CD4-positive, alpha-beta T cell treated with Interleukin-15 for 4 hours (primary cell): Measurements from ENCODE around the gene TMEM245.
A peak's percentile ranks its signal among the peaks of the same experiment; 100 is the strongest.

Source experiments
- DNase-seq: peaks from one replicate; pipeline ENCODE4 v3.0.0-alpha.2; 2020; ENCODE audit warnings: low spot score

TMEM245 gene

DNA sequence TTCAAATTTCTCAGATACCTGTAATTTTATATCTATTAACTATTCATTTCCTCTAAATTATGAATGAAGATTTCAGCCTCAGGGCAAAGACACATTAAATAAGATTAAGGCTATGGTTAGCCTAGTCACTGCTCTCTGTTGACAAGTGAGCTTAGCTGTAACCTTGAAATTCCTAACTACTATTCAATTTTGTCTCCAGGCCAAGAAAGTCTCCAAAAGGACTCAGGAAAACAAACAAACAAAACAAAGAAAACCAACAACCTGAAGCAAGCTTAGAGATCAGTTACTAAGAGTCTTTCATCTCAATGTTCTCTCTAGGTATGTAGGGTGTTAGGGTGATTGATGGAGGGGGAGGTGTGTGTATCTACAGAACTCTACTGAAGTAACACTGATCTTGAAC is 96.9 kb downstream of the TMEM245 start:
- DNase-seq: no peak

DNA sequence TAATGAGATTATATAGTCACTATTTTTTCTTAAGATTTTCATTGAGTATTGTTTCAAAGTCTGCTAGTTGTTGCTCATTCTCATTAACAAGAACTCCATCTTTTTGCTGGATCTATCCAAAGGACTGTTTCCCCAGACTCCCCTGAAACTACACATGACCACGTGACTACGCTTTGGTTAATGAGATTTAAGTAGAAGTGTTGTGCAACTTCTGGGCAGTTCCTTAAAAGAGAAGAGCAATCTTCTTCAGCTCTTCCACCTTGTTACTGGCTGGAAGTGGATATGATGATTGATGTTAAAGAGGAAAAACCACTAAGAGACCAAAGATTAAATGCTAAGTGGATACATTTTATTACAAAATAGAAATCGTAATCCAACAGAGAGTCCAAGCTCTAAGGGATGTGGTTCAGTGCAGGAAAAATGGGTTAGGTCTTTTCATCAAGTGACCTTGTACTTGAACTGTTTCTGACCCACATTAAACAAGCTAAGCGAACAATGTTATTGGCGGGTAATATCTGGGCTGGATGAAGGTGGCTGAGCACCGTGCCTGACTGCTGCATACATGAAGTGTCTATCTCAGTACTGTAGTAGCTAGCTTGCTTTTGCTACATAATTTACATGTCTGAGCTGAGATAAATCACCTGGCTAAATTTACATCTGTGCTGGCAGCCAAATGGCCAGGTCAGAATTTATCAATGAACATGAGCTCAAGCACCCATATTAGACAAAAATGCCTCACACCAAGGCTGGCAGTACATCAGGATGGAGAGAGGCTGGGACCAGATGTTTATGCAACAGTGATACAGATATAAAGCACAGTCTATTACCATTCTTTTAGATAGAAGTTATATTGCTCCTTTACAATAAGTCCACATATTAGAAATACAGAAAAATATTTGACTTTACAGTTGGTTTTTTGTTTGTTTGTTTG is 98.9 kb downstream of the TMEM245 start:
- no peak for DNase-seq

DNA sequence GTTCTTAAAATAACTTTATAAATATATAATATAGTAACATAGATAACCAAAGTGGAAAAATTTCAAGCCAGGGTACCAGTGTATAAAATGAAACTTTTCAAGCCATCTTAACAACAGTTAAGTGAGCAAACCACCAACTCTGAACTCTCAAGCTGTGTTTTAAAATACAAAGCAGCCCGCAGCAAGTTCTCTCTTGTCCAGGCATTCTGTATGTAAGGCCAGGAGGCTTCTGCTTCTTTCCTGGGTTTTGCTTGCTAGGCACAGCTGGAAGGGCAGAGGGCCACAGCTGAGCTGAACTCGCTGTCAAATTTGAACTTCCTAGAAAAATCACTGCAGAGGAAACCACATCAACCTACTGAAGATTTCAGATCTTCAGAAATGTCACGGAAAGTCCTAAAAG is 99.6 kb downstream of the TMEM245 start:
- no peak for DNase-seq

DNA sequence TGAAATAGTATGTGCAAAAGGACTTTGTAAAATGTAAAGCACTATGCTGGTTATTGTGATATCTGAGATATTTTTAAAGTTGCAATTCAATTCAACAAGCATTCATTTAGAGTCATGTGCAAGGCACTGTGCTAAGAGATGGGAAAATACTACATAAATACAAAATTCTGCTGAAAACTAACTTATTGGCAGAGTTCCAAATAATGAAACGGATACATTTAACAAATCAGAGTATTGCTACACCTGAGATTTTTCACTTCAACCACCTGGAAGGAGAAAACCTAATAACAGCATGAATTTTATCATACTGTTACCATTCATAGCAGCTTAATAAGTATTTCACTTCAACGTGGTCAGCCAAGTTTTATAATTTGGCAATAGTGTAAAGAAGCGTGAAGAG is 100.3 kb downstream of the TMEM245 start:
- no peak for DNase-seq

DNA sequence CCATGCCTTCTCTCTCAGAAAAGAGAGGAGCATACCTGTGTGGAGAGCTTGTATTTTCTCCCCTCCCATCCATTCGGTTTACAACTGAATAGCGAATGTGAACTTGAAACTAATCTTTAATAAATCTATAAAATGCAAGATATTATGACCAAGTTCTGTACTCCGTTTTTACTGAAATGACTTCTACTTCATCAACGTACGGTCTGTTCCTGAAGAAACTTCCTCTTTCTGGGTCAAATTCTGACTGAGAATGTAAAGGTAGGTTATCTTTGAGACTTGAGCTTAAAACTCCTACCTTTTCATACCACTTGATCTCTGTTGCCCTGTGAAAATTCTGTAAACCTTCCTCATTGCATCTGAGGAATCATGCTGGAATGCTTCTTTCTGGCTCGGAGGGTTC is 102.3 kb downstream of the TMEM245 start:
- DNase-seq: no peak

DNA sequence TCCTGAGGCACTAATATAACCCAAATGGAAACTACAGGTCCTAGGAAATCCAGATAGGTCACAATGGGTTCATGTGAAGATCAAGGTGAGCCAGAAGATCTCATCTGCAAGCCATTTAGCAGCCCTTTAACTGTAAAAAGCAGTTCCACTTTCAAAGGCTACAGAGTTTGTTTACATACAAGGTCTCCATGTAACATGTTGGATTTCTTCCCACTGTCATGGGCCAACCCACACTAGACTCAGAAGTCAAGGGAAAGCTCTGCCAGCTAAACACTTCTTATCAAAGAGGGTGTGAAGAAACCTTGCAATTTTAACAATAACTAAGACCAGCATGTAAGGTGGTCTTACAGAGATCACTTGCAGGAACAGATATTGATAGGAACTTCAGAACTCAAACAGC is 102.7 kb downstream of the TMEM245 start:
- DNase-seq: no peak

DNA sequence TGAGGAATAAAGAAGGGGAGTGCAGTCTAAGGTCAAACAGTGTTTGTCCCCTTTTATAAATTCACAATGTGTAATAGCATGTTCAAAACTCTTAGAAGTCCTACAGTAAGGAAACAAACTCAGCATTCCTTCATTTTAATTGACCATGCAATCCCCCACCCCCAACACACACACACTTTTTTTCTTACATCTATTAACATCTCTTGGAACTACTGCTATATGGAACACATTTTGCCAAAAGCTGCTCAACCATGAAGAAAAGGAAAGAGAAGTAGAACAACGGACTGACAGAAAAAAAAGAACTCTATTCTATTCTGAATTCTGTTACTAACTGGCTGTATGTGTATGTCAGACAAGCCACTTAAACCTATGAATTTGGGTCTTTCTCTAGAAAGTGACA is 103.6 kb downstream of the TMEM245 start:
- no peak for DNase-seq

DNA sequence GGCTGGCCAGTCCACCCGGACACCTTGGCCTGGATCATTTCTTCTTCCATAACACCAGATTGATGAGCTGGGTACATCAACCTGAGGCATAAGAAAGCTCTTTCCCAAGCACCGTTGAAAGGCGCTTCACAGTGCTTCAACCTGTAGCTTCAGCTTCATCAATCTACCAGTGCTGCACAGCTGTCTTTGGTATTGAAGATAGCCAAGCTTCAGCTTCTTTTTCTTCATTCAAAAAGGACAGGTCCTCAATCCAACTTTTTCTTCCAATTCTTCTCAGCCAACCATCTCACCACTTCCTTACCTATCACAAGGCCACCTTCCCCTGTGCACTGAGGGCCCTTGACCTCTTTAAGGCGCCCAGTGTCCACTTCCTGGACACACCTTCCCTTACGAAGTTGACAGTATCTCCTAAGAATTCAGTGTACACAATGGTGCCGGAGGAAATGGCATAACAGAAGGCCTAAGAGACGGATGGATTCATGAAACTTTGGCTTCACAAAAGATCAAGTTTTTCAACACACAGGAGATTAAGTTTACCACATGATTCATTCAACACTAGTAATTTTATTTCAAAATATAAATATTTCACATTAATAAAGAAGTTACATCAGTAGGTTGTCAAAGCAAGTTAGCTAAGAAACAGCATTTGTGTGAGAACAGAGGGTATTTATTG is 105.0 kb downstream of the TMEM245 start:
- no peak for DNase-seq

DNA sequence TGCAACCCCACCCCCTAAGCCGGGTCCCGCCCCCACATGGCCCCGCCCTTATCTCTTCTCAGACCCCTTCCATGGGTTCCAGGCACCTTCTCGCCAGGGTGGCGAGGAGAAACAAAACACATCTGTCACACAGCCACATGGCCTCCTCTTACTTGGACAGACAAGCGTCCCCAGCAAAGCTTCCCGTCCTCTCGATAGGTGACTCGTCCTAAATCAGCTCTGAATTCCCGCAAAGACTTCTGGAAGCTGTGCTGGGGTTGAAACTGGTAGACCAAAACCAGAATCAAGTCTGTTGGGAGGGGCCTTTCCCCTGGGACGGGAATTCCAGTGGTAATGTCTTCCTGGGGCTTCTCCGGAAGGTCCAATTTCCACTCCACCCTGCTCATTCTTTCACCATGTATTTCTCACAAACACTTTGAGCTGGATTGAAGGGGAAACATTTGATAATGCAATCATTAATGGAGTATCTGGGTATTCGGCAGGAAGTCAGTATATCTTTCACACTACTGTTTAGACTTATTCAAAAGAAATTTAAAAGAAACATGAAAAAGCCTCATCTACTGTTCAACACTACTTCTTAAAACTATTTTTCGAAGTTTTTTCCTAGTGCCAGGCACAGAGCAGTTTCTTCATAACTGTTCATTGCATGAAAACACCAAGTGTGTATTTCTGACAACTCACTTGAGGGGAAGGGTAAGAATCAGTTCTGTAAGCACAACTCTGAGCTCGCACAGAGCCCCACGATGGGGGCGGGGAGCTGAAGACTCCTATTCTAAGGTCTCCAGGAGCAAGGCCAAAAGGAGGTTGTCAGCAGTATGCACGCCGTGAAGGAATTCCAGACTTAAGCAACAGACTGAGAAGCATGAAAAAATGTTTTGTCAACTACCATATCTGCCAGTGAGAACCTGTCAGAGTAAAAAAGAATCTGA is 105.8 kb downstream of the TMEM245 start:
- no peak for DNase-seq

DNA sequence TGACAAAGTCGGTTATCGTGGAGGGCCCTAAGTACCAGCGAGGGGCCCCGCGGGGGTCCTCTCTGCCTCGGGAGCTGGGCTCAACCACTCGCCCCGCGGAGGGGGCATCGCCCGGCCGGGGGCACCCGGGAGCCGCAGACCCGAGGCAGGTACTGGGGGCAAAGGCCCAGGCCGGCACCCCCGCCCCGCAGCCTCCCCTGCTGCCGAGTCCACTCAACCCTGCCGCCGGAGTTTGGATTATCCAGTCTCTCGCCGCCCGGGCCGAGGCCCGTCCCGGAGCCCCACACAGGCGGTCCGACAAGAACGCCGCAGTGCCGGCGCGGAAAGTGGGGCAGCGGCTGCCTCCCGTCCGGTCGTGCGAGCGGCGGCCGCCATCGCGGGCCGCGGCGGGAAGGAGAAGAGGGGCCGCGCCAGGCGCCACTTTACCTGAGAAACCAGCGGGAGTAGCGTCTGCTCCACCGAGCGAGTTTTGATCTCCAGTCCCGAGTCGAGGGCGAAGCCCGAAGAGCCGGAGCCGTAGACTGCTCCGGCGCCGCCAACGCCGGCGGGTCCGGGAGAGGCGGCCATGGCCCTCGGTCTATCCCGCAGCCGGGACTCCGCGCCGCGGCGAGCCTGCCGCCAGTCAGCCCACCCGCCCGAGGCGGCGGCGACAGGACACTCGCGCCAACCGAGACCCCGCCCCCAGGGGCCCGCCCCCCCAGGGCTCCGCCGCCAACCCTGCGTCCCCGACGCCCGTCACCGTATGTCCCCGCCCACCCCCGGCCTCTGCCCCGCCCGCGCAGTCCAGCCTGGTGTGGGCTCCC is 106.7 kb downstream of the TMEM245 start, which contains the start of gene CTNNAL1:
CTNNAL1 (minus strand) TSS at position 624 of the 803 bp plus-strand sequence; CDS start at position 567, 57 bp downstream.
- DNase-seq: peak; percentile 83

DNA sequence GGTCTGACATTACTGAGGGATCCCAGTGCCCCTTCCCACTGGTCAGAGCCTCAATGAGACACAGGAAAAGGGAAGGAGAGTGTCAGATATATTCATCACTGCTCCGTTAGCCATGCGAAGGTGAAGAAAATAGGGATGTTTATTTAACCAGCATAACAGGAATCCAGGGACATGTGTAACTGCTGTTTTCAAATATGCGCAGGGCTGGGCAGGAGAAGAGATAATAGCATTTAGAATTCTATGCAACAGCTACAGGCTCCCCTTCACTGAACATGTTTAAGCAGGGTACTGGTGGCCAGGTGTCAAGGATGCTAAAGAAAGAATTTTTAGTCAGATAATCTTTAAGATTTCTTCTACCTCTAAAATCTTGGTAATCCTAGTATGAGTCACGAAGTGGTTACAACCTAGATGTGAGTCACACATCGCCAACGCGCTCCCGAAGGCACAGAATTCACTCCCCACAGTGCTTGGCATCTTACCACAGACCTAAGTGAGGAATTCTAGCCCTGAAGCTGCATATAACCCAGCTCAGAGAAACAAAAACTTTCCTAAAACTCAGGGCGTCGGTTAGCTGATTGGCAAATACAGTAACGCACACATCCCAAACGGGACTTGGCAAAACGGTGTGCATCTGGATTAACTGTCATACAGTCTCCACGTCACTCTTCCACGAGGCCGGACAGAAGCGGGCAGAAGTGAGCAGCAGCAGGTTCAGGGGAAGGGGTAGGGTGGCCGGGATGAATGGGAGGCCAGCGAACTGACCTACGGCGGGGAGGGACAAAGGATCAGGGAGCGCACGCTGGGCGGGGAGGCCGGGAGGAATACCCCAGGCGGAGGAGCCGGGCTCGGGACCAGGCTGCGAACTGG is 107.5 kb downstream of the TMEM245 start:
- DNase-seq: peak; percentile 52

DNA sequence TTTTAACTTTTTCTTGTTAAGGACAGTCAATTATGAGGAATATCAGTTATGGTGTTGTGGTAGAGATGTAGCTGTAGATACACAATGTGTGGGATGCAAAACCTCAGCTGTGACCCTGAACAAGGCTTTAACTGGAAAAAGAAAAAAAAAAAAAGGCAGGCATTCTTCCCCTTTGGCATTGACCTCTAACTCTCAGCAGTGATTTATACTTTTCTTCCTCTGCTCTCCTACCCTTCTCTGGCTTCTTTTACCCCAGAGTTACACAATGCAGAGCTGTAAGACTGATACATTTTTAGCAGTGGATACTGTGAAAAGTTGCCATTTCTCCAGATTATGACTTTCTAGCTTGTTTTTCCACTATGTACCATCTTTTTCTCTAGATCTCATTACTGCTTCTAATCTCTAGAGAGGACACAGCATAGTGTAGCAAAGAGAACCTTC is 108.5 kb downstream of the TMEM245 start:
- no peak for DNase-seq

DNA sequence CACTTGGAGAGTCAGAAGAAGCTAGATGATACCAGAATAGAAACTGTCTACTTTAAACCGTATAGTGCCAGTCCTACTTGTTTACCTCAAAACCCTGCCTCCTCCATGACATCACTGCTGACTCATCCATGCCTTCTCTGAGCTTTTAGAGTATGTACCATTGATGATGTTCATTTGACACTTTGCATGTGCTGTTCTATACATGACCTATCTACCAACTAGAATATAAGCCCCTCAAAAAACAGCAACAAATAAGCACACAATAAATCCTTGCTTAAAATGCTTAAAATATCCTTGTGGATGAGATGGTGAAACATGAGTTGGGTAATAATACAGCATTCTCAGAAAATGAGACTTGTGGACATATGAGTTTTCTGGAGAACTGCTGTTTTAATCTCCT is 109.0 kb downstream of the TMEM245 start:
- DNase-seq: peak; percentile 66

DNA sequence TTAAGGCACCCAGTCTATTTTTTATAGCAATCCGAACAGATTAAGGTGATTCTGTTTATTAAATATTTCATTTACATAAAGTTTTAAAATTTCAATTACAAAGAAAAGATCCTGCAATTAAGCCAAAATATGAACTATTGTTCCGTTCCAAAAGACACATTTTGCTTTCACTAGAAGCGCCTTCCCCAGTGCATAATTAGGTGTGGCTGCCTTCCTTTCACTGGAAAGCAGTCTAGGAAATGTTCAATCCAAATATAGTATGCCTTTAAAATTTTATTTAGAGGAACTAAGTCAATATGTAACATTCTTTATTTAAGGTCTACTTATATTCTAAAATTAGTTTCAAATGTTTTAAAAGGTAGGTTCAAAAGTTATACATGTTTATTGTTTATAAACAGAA is 114.1 kb downstream of the TMEM245 start:
- DNase-seq: no peak

DNA sequence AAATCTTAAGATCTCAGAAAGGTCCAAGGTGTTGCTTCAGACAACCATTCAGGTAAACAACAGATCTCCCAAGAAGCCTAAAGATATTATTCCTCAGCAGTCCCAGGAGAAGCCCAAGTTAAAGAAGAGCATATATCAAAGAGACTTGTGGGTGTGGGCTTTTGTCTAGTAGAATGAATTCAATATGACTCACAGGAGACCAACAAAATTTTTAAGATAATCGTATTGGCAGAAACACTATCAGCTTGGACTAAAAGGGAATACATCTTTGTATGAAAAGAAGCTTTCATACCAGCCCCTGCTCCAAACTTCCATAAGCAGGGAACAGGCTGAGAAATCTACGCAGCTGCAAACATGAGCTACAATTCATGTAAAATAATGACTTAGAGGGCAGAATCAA is 116.6 kb downstream of the TMEM245 start:
- no peak for DNase-seq

DNA sequence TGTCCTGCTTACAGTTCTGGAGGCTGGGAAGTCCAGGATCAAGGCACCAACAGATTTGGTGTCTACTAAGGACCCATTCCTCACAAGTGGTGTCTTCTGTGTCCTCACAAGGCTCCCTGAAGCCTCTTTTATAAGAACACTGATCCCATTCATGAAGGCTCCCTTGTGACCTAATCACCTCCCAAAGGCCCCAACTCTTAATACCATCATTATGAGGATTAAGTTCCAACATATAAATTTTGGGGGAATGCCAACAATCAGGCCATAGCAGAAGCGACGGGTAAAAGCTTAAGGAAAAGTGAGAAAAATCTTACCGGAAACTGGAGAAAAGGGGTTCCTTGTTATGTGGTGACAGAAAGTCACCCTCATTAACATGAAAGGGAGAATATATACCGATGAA is 117.6 kb downstream of the TMEM245 start:
- DNase-seq: no peak

DNA sequence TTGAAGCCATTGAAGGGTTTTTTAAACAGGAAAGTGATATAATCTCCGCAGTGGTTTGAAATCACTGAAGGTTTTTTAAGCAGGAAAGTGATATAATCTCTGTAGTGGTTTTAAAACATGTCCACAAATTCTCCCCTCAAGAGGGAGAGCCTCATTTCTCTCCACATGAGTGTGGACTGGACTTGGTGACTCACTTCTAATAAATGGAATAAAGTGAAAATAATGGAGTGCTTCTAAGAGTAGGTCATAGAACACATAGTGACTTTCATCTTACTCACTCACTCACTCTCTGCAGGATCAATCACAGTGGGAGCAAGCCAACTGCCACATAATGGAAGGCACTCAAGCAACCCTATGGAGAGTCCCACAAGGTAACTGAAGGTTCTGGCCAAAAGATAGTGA is 118.5 kb downstream of the TMEM245 start:
- DNase-seq: no peak

DNA sequence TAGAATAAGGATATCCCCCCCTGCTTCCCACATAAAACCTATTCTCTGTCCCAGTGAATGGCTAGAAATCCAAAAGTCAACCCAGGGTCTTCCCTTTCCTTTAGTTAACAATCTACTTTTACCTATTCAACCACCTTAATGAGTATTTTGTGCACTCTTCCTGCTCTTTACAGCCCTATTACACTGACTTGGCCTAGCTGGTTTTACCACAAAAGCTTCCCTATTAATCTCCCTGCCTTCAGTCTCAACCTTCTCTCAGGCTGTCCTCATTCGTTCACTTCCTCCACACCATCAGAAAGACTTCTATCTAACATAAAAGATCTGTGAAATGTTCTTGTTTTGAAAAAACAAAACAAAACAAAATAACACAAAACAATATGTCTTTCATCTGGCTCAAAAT is 122.6 kb downstream of the TMEM245 start:
- no peak for DNase-seq

DNA sequence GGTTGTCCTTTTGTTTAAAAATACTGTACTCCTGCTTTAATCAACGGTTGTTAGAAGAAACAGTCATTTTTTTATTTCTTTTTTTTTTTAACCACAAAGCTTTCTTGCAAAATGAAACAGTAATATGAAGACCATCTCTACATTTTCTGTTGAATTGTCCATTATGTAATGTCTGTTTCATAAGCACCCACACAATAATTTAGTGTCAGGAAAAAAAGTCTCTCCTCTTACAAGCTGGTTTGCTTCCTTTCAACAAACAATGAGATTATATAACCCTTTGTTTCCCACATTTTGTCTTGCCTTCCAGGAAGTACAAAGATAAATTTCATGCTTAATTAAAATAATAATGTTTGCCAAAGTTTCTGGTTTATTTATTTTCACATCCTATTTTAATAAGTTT is 123.1 kb downstream of the TMEM245 start:
- DNase-seq: no peak

DNA sequence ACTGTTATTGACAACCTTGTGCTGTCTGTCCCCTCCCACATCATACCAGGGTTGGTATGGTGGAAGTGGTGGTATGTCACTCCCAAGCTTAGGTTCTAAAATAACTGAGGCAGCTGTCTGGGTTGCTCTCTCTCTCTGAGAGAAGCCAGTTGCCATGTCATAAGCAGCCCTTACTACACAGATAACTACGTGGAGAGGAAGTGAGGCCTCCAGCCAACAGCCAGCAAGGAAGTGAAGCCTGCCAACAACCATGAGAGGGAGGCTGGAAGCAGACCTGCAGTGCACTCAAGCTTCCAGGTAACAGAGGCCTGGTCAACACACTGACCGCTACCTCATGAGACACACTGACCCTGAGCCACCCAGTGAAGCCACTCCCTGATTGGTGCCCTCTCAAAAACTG is 125.1 kb downstream of the TMEM245 start:
- DNase-seq: no peak
